HepG2 (cell line): Measurements from ENCODE around the gene DDO. TPM values are rescaled to one million over a fixed set of nuclear protein-coding genes. Genes with fewer than 3 reads are reported as not detected.

Experiments used
- BRCA1 ChIP-seq: sonication (generic); formaldehyde crosslinking; IDR thresholded peaks from 2 replicates; pipeline ENCODE4 v1.4.0; 2020; ENCODE audit warnings: missing genetic modification reagents
- EEA1 ChIP-seq: sonication (generic); formaldehyde crosslinking; IDR thresholded peaks from 2 replicates; pipeline ENCODE4 v1.5.1; 2020; ENCODE audit warnings: mild to moderate bottlenecking, missing genetic modification reagents, borderline replicate concordance
- ELF3 ChIP-seq: IDR thresholded peaks from 2 replicates; pipeline ENCODE4 v1.6.1; 2016; ENCODE audit warnings: missing genetic modification reagents, missing compliant biosample characterization
- FIP1L1 ChIP-seq: fragments of 200-400 bp; formaldehyde crosslinking; IDR thresholded peaks from 2 replicates; pipeline ENCODE4 v1.6.1; 2018; ENCODE audit warnings: low read depth, mild to moderate bottlenecking, low read length, moderate library complexity, borderline replicate concordance; ENCODE audit not compliant: insufficient read depth
- KMT2A ChIP-seq: sonication (generic); formaldehyde crosslinking; IDR thresholded peaks from 2 replicates; pipeline ENCODE4 v1.4.0; 2020; ENCODE audit warnings: missing genetic modification reagents
- MIER2 ChIP-seq: IDR thresholded peaks from 2 replicates; pipeline ENCODE4 v1.6.1; 2016; ENCODE audit warnings: missing biosample characterization, missing genetic modification reagents
- MIER3 ChIP-seq: IDR thresholded peaks from 2 replicates; pipeline ENCODE4 v1.6.1; 2016; ENCODE audit warnings: missing compliant biosample characterization, borderline replicate concordance
- MLLT10 ChIP-seq: sonication (generic); formaldehyde crosslinking; IDR thresholded peaks from 2 replicates; pipeline ENCODE4 v1.4.0; 2020; ENCODE audit warnings: missing genetic modification reagents
- RELA ChIP-seq: sonication (generic); formaldehyde crosslinking; IDR thresholded peaks from 2 replicates; pipeline ENCODE4 v1.4.0; 2020; ENCODE audit warnings: missing genetic modification reagents
- REPIN1 ChIP-seq: sonication (generic); formaldehyde crosslinking; IDR thresholded peaks from 2 replicates; pipeline ENCODE4 v1.8.0; 2022; ENCODE audit warnings: missing genetic modification reagents, low read depth, mild to moderate bottlenecking, borderline replicate concordance
- SCMH1 ChIP-seq: sonication (generic); formaldehyde crosslinking; IDR thresholded peaks from 2 replicates; pipeline ENCODE4 v1.9.0; 2021; ENCODE audit warnings: missing genetic modification reagents, mild to moderate bottlenecking, borderline replicate concordance
- SP4 ChIP-seq: sonication (generic); formaldehyde crosslinking; IDR thresholded peaks from 2 replicates; pipeline ENCODE4 v1.8.1; 2023; ENCODE audit warnings: mild to moderate bottlenecking, missing genetic modification reagents
- TAF15 ChIP-seq: fragments of 200-400 bp; formaldehyde crosslinking; IDR thresholded peaks from one replicate; pipeline ENCODE4 v1.6.1; 2018; ENCODE audit warnings: mild to moderate bottlenecking, low read depth, low read length; ENCODE audit not compliant: poor library complexity, severe bottlenecking
- TCF7 ChIP-seq: sonication (generic); IDR thresholded peaks from 2 replicates; pipeline ENCODE4 v1.6.1; 2016; ENCODE audit warnings: antibody characterized with exemption, low read depth
- TP53 ChIP-seq: sonication (generic); formaldehyde crosslinking; conservative IDR thresholded peaks from 2 replicates; pipeline ENCODE4 v1.4.0; 2020; ENCODE audit warnings: missing genetic modification reagents
- TRIM24 ChIP-seq: sonication (generic); formaldehyde crosslinking; IDR thresholded peaks from 2 replicates; pipeline ENCODE4 v1.8.0; 2022; ENCODE audit warnings: mild to moderate bottlenecking, missing genetic modification reagents
- WIZ ChIP-seq: sonication (generic); formaldehyde crosslinking; IDR thresholded peaks from 2 replicates; pipeline ENCODE4 v1.5.1; 2020; ENCODE audit warnings: mild to moderate bottlenecking, missing genetic modification reagents
- ZBTB20 ChIP-seq: sonication (generic); formaldehyde crosslinking; IDR thresholded peaks from 2 replicates; pipeline ENCODE4 v1.8.1; 2023; ENCODE audit warnings: missing genetic modification reagents, low read depth, mild to moderate bottlenecking, borderline replicate concordance
- ZBTB3 ChIP-seq: sonication (generic); formaldehyde crosslinking; IDR thresholded peaks from 2 replicates; pipeline ENCODE4 v1.4.0; 2020; ENCODE audit warnings: low read depth, mild to moderate bottlenecking, moderate library complexity, missing genetic modification reagents, borderline replicate concordance
- ZFP90 ChIP-seq: sonication (generic); formaldehyde crosslinking; IDR thresholded peaks from 2 replicates; pipeline ENCODE4 v1.8.0; 2022; ENCODE audit warnings: missing genetic modification reagents, mild to moderate bottlenecking, inconsistent platforms, borderline replicate concordance
- ZNF292 ChIP-seq: sonication (generic); formaldehyde crosslinking; IDR thresholded peaks from 2 replicates; pipeline ENCODE4 v1.8.1; 2022; ENCODE audit warnings: mild to moderate bottlenecking, low read depth, missing genetic modification reagents, borderline replicate concordance
- ZNF709 ChIP-seq: sonication (generic); formaldehyde crosslinking; IDR thresholded peaks from 2 replicates; pipeline ENCODE4 v1.5.0; 2020; ENCODE audit warnings: mild to moderate bottlenecking, missing genetic modification reagents
- polyA plus RNA-seq, 8 experiments: library from polyadenylated mRNA; depleted of rRNA in 3 of 8; stranded (reverse) in 7 of 8; unstranded in 1 of 8; fragments of >200 nt; fragmentation: Illumina TruSeq in 4 of 8; extraction: Trizol in 4 of 8; gene quantifications; 2 replicates each; pipeline versions ENCODE4 v1.2.1 to v1.2.3, GENCODE V29; 2011 to 2016; ENCODE audit warnings: low read depth in 4 of 8, missing spikeins in 1 of 8, mixed read lengths in 1 of 8; ENCODE audit not compliant: insufficient read depth in 1 of 8
- total RNA-seq, 5 experiments: library from RNA; depleted of rRNA; stranded (reverse); fragments of >200 nt; fragmentation: Illumina TruSeq; extraction: Trizol; gene quantifications; 2 replicates each; pipeline ENCODE4 v1.2.3, GENCODE V29; 2016; ENCODE audit warnings: low read depth in 1 of 5
- TF ChIP-seq, protein P1 (sequence below): sonication (generic); formaldehyde crosslinking; IDR thresholded peaks from 2 replicates; pipeline ENCODE4 v1.5.0; 2020; ENCODE audit warnings: missing genetic modification reagents, mild to moderate bottlenecking, borderline replicate concordance
- TF ChIP-seq, protein P2 (sequence below): sonication (generic); formaldehyde crosslinking; IDR thresholded peaks from 2 replicates; pipeline ENCODE4 v1.5.1; 2020; ENCODE audit warnings: missing genetic modification reagents, mild to moderate bottlenecking, borderline replicate concordance
- TF ChIP-seq, protein P3 (sequence below): sonication (generic); formaldehyde crosslinking; IDR thresholded peaks from 2 replicates; pipeline ENCODE4 v1.8.1; 2023; ENCODE audit warnings: missing genetic modification reagents, inconsistent platforms, borderline replicate concordance
- TF ChIP-seq, protein P4 (sequence below): sonication (generic); IDR thresholded peaks from 2 replicates; pipeline ENCODE4 v1.6.1; 2016; ENCODE audit warnings: low read depth, borderline replicate concordance

The DDO gene
- total and polyA plus RNA-seq, 2 of the 13 experiments (the other 11 are each of a cell fraction or from before 2014, with no cell fraction given), result 6.1 to 10.3 TPM

DNA sequence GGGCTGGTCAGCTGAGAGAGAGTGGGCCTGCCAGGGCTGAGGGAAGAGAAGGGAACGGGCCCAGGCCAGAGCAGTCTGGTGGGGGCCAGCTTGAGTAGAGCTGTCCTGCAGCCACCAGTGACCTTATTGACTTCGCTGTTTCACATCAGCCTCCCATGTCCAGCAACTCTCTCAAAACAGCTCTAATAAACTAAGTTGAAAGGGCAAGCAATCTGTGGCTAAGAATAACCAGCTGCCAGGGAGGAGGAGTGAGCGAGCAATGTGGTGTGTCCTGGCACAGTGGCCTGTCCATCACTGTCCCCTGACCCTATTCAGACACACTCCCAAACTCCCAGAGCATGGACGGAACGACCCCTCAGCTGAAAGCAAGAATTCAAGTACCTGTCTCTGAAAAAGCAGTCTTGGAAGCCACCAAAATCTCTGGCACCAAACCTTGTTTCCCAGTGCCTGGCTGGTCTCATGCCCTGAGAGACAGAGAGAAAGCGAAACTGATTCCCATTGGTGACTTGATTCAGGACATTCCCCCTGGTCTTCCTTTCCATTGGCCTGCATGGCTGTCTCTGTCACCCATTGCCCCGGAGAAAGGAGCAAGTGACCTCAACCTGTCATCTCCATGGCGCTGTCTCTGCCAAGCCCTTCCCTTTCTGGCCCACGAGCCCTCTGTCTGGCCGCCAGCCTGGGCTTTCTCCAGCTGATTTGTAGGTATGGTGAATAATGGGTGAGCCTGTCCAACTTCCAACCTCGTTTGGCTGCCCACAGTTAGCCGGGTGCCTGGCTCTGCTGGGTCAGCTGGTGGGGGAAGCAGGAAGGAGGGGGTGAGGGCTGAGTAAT, at the start of gene DDO (continued):
- TF ChIP-seq, protein P1, sequence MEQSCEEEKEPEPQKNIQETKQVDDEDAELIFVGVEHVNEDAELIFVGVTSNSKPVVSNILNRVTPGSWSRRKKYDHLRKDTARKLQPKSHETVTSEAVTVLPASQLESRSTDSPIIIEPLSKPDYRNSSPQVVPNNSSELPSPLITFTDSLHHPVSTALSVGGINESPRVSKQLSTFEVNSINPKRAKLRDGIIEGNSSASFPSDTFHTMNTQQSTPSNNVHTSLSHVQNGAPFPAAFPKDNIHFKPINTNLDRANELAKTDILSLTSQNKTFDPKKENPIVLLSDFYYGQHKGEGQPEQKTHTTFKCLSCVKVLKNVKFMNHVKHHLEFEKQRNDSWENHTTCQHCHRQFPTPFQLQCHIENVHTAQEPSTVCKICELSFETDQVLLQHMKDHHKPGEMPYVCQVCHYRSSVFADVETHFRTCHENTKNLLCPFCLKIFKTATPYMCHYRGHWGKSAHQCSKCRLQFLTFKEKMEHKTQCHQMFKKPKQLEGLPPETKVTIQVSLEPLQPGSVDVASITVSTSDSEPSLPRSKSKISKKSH (CRISPR knock-in tag), result no peak
- TF ChIP-seq TCF7, result no peak
- TF ChIP-seq ZBTB3 (CRISPR knock-in tag), result no peak
- TF ChIP-seq MIER3, result no peak; the same call in 1 of the 2 replicates
- no peak for TF ChIP-seq BRCA1 (CRISPR knock-in tag)
- no peak for TF ChIP-seq FIP1L1
- TF ChIP-seq ZNF709, result no peak
- TF ChIP-seq MIER2 (CRISPR knock-in tag), result no peak
- no peak for TF ChIP-seq TP53
- TF ChIP-seq TRIM24, result no peak
- no peak; the same call in 1 of the 2 replicates for TF ChIP-seq KMT2A
- TF ChIP-seq REPIN1 (CRISPR knock-in tag), result no peak; the same call in 1 of the 2 replicates
- TF ChIP-seq ZFP90, result no peak
- TF ChIP-seq WIZ (CRISPR knock-in tag), result no peak
- no peak for TF ChIP-seq ZBTB20 (CRISPR knock-in tag)
- TF ChIP-seq, protein P2, sequence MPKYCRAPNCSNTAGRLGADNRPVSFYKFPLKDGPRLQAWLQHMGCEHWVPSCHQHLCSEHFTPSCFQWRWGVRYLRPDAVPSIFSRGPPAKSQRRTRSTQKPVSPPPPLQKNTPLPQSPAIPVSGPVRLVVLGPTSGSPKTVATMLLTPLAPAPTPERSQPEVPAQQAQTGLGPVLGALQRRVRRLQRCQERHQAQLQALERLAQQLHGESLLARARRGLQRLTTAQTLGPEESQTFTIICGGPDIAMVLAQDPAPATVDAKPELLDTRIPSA (CRISPR knock-in tag), result no peak
- TF ChIP-seq EEA1 (CRISPR knock-in tag), result no peak
- TF ChIP-seq ELF3, result peak; percentile 37; the same call in 1 of the 2 replicates
- no peak for TF ChIP-seq SP4
- peak; percentile 73; the same call in 1 of the 2 replicates for TF ChIP-seq ZNF292
- TF ChIP-seq SCMH1 (CRISPR knock-in tag), result no peak
- TF ChIP-seq RELA (CRISPR knock-in tag), result no peak
- TF ChIP-seq, protein P3, sequence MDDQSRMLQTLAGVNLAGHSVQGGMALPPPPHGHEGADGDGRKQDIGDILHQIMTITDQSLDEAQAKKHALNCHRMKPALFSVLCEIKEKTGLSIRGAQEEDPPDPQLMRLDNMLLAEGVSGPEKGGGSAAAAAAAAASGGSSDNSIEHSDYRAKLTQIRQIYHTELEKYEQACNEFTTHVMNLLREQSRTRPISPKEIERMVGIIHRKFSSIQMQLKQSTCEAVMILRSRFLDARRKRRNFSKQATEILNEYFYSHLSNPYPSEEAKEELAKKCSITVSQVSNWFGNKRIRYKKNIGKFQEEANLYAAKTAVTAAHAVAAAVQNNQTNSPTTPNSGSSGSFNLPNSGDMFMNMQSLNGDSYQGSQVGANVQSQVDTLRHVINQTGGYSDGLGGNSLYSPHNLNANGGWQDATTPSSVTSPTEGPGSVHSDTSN (CRISPR knock-in tag), result no peak
- TF ChIP-seq TAF15, result no peak
- TF ChIP-seq, protein P4, sequence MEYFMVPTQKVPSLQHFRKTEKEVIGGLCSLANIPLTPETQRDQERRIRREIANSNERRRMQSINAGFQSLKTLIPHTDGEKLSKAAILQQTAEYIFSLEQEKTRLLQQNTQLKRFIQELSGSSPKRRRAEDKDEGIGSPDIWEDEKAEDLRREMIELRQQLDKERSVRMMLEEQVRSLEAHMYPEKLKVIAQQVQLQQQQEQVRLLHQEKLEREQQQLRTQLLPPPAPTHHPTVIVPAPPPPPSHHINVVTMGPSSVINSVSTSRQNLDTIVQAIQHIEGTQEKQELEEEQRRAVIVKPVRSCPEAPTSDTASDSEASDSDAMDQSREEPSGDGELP, result peak; percentile 81; the same call in 1 of the 2 replicates
- TF ChIP-seq MLLT10 (CRISPR knock-in tag), result no peak
